Measurements from ENCODE around the gene SAGE1.

The SAGE1 gene

DNA sequence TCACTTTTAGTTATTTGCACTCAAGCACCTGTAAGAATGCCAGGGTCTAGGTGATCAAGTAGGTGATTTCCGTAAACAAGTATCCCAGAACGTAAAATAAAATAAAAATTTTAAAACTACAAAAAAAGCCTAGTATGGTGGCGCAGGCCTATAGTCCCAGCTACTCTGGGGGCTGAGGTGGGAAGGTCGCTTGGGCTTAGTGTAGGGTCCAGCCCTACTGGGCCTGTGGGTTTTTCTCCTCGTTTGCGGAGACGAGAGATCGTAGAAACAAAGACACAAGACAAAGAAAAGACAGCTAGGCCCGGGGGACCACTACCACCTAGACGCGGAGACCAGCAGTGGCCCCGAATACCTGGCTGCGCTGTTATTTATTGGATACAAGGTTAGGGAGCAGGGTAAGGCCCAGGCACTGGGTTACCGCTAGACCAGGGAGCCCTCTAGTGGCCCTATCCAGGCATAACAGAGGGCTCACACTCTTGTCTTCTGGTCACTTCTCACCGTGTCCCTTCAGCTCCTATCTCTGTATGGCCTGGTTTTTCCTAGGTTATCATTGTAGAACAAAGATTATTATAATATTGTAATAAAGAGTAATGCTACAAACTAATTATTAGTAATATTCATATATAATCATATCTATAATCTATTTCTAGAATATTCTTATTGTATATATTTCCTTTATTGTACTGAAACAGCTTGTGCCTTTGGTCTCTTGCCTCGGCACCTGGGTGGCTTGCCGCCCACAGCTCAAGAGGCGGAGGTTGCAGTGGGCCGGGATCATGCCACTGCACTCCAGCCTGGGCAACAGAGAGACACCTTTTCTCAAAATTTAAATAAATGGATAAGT is 38.4 kb downstream of the SAGE1 start:
- Histone ChIP-seq H3K36me3 (ENCODE audit: control insufficient read depth, low read length) (no peaks in the 10 kb centered on the region), H3K9me3 (ENCODE audit: control insufficient read depth, insufficient read depth, low read length) (no peaks in the 10 kb centered on the region), H3K9me2 (replicated peaks; ENCODE audit: control insufficient read depth, low read length) (no peaks in the 10 kb centered on the region), H4K20me1 (ENCODE audit: control insufficient read depth, insufficient read depth, low read depth, low read length) (no peaks in the 10 kb centered on the region), H3K79me2 (ENCODE audit: control insufficient read depth, low read length) (no peaks in the 10 kb centered on the region), H3K27ac (ENCODE audit: low read depth, low read length) (no peak overlapping the region), H3K27me3 (ENCODE audit: control insufficient read depth, low read length) (no peaks in the 10 kb centered on the region), H3K4me3 (ENCODE audit: low read length) (no peak overlapping the region), H3F3A (ENCODE audit: control insufficient read depth, insufficient read depth) (no peaks in the 10 kb centered on the region), H3K4me2 (ENCODE audit: low read length) (no peak overlapping the region), H3K4me1 (ENCODE audit: control insufficient read depth, low read length) (no peaks in the 10 kb centered on the region)
- TF ChIP-seq, protein P1, sequence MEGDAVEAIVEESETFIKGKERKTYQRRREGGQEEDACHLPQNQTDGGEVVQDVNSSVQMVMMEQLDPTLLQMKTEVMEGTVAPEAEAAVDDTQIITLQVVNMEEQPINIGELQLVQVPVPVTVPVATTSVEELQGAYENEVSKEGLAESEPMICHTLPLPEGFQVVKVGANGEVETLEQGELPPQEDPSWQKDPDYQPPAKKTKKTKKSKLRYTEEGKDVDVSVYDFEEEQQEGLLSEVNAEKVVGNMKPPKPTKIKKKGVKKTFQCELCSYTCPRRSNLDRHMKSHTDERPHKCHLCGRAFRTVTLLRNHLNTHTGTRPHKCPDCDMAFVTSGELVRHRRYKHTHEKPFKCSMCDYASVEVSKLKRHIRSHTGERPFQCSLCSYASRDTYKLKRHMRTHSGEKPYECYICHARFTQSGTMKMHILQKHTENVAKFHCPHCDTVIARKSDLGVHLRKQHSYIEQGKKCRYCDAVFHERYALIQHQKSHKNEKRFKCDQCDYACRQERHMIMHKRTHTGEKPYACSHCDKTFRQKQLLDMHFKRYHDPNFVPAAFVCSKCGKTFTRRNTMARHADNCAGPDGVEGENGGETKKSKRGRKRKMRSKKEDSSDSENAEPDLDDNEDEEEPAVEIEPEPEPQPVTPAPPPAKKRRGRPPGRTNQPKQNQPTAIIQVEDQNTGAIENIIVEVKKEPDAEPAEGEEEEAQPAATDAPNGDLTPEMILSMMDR (IDR thresholded peaks at IDR 0.05; ENCODE audit: low read depth, low read length, poor library complexity, severe bottlenecking): peak; percentile 45
- TF ChIP-seq EZH2phosphoT487 (IDR thresholded peaks at IDR 0.05; ENCODE audit: borderline replicate concordance, low read length): no peak

DNA sequence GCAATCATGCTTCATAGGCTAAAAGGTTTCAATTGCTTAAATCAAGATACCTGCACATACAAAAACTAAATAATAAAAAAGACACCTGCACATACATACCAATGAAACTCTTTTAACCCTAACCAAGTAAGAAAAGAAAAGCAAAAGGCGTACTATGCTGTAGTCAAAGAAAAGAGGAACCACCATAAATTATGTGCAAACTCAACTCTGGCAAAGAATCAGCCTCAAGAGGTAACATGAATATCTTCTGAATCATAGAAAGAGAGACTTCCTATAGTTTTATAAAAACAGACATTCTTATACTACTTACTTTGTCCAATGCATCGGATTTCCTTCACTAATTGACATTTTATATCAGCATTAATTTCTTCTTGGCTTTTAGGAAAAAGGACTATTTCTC is 51.0 kb downstream of the SAGE1 start:
- no peaks in the 10 kb centered on the region for H4K20me1 ChIP-seq (ENCODE audit: control insufficient read depth, insufficient read depth, low read depth, low read length)
- no peaks in the 10 kb centered on the region for H3F3A ChIP-seq (ENCODE audit: control insufficient read depth, insufficient read depth)
- H3K4me3 ChIP-seq (ENCODE audit: low read length): no peak overlapping the region
- H3K79me2 ChIP-seq (ENCODE audit: control insufficient read depth, low read length): no peaks in the 10 kb centered on the region
- H3K4me1 ChIP-seq (ENCODE audit: control insufficient read depth, low read length): no peaks in the 10 kb centered on the region
- H3K36me3 ChIP-seq (ENCODE audit: control insufficient read depth, low read length): no peaks in the 10 kb centered on the region
- no peaks in the 10 kb centered on the region for H3K9me2 ChIP-seq (replicated peaks; ENCODE audit: control insufficient read depth, low read length)
- H3K4me2 ChIP-seq (ENCODE audit: low read length): no peak overlapping the region
- TF ChIP-seq, protein P1 (IDR thresholded peaks at IDR 0.05; ENCODE audit: low read depth, low read length, poor library complexity, severe bottlenecking): no peak
- TF ChIP-seq EZH2phosphoT487 (IDR thresholded peaks at IDR 0.05; ENCODE audit: borderline replicate concordance, low read length): no peak
- no peaks in the 10 kb centered on the region for H3K27me3 ChIP-seq (ENCODE audit: control insufficient read depth, low read length)
- H3K27ac ChIP-seq (ENCODE audit: low read depth, low read length): no peak overlapping the region
- H3K9me3 ChIP-seq (ENCODE audit: control insufficient read depth, insufficient read depth, low read length): no peaks in the 10 kb centered on the region

DNA sequence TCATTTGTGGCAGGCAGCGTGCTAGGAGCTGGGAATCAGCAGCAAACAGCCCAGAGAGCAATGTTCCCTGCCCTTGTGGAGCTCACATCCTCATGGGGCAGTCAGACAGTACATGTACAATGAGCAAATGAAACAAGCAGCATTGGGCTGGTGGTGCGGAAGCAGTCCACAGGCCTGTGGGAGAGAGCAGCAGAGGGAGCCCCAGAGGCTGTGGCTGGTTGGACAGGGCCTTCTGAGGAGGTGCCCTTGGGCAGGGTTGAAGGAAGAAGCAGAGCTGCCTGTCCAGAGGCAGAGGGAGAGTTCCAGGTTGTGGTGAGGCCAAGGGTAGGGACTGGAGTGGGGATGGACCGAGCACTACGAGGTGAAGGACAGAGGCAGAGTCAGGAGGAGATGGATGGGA is 57.8 kb downstream of the SAGE1 start:
- Histone ChIP-seq H3K27me3 (ENCODE audit: control insufficient read depth, low read length) (no peaks in the 10 kb centered on the region), H3K4me2 (ENCODE audit: low read length) (no peak overlapping the region), H3K4me3 (ENCODE audit: low read length) (no peak overlapping the region), H3K4me1 (ENCODE audit: control insufficient read depth, low read length) (no peaks in the 10 kb centered on the region), H4K20me1 (ENCODE audit: control insufficient read depth, insufficient read depth, low read depth, low read length) (no peaks in the 10 kb centered on the region), H3K27ac (ENCODE audit: low read depth, low read length) (no peak overlapping the region), H3K36me3 (ENCODE audit: control insufficient read depth, low read length) (no peaks in the 10 kb centered on the region), H3K79me2 (ENCODE audit: control insufficient read depth, low read length) (no peaks in the 10 kb centered on the region), H3K9me2 (replicated peaks; ENCODE audit: control insufficient read depth, low read length) (no peaks in the 10 kb centered on the region), H3K9me3 (ENCODE audit: control insufficient read depth, insufficient read depth, low read length) (no peaks in the 10 kb centered on the region), H3F3A (ENCODE audit: control insufficient read depth, insufficient read depth) (no peaks in the 10 kb centered on the region)
- TF ChIP-seq, protein P1 (IDR thresholded peaks at IDR 0.05; ENCODE audit: low read depth, low read length, poor library complexity, severe bottlenecking): no peak
- TF ChIP-seq EZH2phosphoT487 (IDR thresholded peaks at IDR 0.05; ENCODE audit: borderline replicate concordance, low read length): no peak
